MCF 10A (cell line): ENCODE data around the gene PMPCA. TPM values are rescaled to one million over a fixed set of nuclear protein-coding genes. Genes with fewer than 3 reads are reported as not detected.

Source experiments
- BruUV-seq: library from RNA; stranded (reverse); fragments of 400-500 nt; replicated peaks from 2 replicates; lab custom pipeline; 2021; lab: Mats Ljungman, UMichigan
- CTCF ChIA-PET: fragments of 300-600 bp; sonication (Branson Sonifier 250); formaldehyde crosslinking; extraction: SDS; loops from one replicate; lab custom pipeline; 2021; ENCODE audit warnings: antibody characterized with exemption, inconsistent platforms; lab: Yijun Ruan, JAX
- POLR2A ChIA-PET: fragments of 300-600, 350-650 bp; sonication (Branson Sonifier 250); formaldehyde crosslinking; extraction: SDS; loops from one replicate; lab custom pipeline; 2020; ENCODE audit warnings: antibody characterized with exemption, inconsistent platforms; lab: Yijun Ruan, JAX
- DNase-seq: peaks from one replicate; pipeline ENCODE4 v3.0.0-alpha.2; 2018; ENCODE audit not compliant: unreplicated experiment
- H3K27ac Mint-ChIP-seq: one replicate; pipeline ENCODE4 v1.8.0; 2022; ENCODE audit warnings: mild to moderate bottlenecking, low read depth, mixed read lengths; ENCODE audit not compliant: unreplicated experiment
- H3K27me3 Mint-ChIP-seq: one replicate; pipeline ENCODE4 v1.8.0; 2022; ENCODE audit warnings: mixed read lengths; ENCODE audit not compliant: insufficient read depth, unreplicated experiment
- H3K36me3 Mint-ChIP-seq: one replicate; pipeline ENCODE4 v1.8.0; 2022; ENCODE audit warnings: mild to moderate bottlenecking, moderate library complexity, mixed read lengths; ENCODE audit not compliant: insufficient read depth, unreplicated experiment
- H3K4me1 Mint-ChIP-seq: one replicate; pipeline ENCODE4 v1.8.0; 2022; ENCODE audit warnings: mixed read lengths; ENCODE audit not compliant: insufficient read depth, unreplicated experiment
- H3K4me3 Mint-ChIP-seq: one replicate; pipeline ENCODE4 v1.8.0; 2022; ENCODE audit warnings: mild to moderate bottlenecking, moderate library complexity, mixed read lengths; ENCODE audit not compliant: unreplicated experiment
- H3K9me3 Mint-ChIP-seq: one replicate; pipeline ENCODE4 v1.8.0; 2022; ENCODE audit warnings: mixed read lengths; ENCODE audit not compliant: unreplicated experiment
- intact Hi-C: fragments of 100-400 bp; cut with micrococcal nuclease; formaldehyde crosslinking; loops from 2 replicates; pipeline ENCODE4 v1.14.1; 2022
- total RNA-seq: library from RNA; stranded (reverse); gene quantifications from 2 replicates; pipeline ENCODE4 v1.2.3, GENCODE V29; 2022
- TF ChIP-seq, protein P1 (sequence below): fragments of 200-600 bp; IDR thresholded peaks from one replicate; pipeline ENCODE4 v1.8.0; 2022; ENCODE audit warnings: antibody characterized with exemption, mild to moderate bottlenecking; ENCODE audit not compliant: unreplicated experiment

Gene PMPCA
- total RNA-seq, 1 experiment from 2014 or later: 66.3 TPM

DNA sequence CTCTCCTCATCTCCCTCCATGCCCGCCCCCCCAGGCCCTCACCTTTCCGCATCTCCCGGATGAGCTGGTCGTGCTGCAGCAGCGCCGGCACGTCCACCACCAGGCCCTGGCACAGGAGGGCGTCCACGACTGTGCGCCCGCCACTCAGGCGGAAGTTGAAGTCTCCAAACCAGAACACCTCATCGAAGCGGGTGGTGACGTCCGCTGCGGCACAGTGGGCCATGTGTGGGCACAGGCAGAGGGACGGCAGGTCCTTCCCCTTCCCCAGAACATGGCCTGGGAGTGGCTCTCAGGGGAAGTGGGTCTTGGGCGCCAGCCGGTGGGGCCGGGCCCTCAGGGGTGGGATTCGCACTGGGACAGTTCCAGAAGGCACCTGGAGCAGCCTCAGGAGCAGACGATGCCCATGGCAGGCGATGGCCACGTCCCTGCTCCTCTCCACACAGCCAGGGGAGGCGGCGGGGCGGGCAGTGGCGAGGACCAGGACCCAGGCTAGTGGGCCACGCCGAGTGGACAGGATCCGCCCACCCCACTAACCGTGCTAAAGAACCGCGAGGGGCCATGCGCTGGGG is 21.4 kb downstream of the PMPCA start:
- Mint-ChIP-seq H3K36me3 (peaks cover 26% of the 10 kb centered on the region), H3K4me3 (no peak overlapping the region), H3K4me1 (peaks cover 7% of the 10 kb centered on the region), H3K27ac (no peak overlapping the region), H3K9me3 (no peaks in the 10 kb centered on the region), H3K27me3 (no peaks in the 10 kb centered on the region)
- no TSS peak for BruUV-seq
- ChIA-PET CTCF (no interaction called here), POLR2A (no interaction called here)
- intact Hi-C loops: no loop called here
- no peak for DNase-seq
- TF ChIP-seq, protein P1, sequence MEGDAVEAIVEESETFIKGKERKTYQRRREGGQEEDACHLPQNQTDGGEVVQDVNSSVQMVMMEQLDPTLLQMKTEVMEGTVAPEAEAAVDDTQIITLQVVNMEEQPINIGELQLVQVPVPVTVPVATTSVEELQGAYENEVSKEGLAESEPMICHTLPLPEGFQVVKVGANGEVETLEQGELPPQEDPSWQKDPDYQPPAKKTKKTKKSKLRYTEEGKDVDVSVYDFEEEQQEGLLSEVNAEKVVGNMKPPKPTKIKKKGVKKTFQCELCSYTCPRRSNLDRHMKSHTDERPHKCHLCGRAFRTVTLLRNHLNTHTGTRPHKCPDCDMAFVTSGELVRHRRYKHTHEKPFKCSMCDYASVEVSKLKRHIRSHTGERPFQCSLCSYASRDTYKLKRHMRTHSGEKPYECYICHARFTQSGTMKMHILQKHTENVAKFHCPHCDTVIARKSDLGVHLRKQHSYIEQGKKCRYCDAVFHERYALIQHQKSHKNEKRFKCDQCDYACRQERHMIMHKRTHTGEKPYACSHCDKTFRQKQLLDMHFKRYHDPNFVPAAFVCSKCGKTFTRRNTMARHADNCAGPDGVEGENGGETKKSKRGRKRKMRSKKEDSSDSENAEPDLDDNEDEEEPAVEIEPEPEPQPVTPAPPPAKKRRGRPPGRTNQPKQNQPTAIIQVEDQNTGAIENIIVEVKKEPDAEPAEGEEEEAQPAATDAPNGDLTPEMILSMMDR: no peak

DNA sequence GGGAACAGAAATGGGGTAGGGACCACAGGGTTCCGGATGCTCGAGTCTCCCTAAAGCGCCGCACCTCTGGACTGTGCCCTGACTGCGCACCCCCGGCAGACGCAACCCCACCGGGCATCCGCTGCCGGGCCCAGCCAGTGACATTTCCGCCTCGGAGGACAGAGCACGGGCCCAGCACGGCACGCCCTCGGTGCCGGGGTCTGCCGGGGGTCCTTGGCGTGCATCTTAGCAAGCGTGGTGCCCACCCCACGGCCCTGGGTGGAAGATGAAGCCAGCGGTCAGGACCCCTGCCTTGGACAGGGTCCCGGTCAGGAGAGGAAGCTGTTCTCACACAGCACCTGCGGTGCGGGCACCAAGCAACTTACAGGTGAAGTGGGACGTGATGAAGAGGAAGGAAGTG is 22.1 kb downstream of the PMPCA start:
- intact Hi-C loops: no loop called here
- peaks cover 19% of the 10 kb centered on the region for H3K36me3 Mint-ChIP-seq
- POLR2A ChIA-PET: interaction anchor here (1.0 to 1.1 kb wide), 2 partner anchors 13 to 21 kb away, joined by 3 to 4 read pairs; no protein-coding TSS in a partner anchor

DNA sequence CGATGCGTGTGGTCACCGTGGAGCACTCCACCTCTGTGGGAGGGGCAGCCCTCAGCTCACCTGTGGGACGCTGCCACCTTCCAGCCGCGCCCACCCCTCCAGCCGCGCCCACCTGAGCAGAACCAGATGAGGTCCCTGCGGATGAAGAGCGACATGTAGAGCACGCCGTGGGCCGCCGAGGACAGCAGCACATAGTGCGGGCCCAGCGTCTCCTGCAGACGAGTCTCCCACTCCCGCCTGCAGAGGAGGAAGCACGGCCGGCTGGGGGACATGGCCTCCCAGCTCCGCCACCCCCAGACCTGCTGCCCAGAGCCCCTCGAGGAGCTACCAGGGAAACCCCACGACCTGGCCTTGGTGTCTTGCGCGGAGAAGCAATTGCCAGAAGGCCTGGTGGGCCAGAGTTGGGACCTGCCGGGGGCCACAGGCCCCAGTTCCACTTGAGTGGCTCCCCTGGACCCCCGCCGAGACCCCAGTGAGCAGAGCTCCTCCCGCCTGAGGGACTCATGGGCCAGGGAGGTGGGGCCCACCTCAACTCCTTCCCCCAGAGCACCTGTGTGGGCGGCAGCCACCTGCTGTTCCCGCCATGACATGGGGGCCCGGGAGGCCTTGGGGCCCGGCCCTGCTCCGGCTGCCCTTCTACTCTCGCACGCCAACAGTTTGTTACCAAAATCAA is 22.7 kb downstream of the PMPCA start:
- no peak overlapping the region for H3K4me3 Mint-ChIP-seq
- intact Hi-C loops: no loop called here
- H3K9me3 Mint-ChIP-seq: no peaks in the 10 kb centered on the region
- H3K36me3 Mint-ChIP-seq: peaks cover 19% of the 10 kb centered on the region
- TF ChIP-seq, protein P1: no peak
- BruUV-seq: no TSS peak
- no peaks in the 10 kb centered on the region for H3K27me3 Mint-ChIP-seq
- H3K4me1 Mint-ChIP-seq: peaks cover 16% of the 10 kb centered on the region
- no peak for DNase-seq
- POLR2A ChIA-PET: interaction anchor here (0.6 to 1.1 kb wide), 4 partner anchors 11 to 22 kb away, joined by 3 to 5 read pairs (median 4); no protein-coding TSS in a partner anchor
- CTCF ChIA-PET: no interaction called here
- no peak overlapping the region for H3K27ac Mint-ChIP-seq

More for the DNA sequence above, 22.1 kb downstream of the PMPCA start:
- H3K4me1 Mint-ChIP-seq: peaks cover 14% of the 10 kb centered on the region
- no peak overlapping the region for H3K4me3 Mint-ChIP-seq
- CTCF ChIA-PET: no interaction called here
- H3K27me3 Mint-ChIP-seq: no peaks in the 10 kb centered on the region
- BruUV-seq: no TSS peak
- no peaks in the 10 kb centered on the region for H3K9me3 Mint-ChIP-seq
- TF ChIP-seq, protein P1: no peak
- DNase-seq: no peak
- H3K27ac Mint-ChIP-seq: no peak overlapping the region

DNA sequence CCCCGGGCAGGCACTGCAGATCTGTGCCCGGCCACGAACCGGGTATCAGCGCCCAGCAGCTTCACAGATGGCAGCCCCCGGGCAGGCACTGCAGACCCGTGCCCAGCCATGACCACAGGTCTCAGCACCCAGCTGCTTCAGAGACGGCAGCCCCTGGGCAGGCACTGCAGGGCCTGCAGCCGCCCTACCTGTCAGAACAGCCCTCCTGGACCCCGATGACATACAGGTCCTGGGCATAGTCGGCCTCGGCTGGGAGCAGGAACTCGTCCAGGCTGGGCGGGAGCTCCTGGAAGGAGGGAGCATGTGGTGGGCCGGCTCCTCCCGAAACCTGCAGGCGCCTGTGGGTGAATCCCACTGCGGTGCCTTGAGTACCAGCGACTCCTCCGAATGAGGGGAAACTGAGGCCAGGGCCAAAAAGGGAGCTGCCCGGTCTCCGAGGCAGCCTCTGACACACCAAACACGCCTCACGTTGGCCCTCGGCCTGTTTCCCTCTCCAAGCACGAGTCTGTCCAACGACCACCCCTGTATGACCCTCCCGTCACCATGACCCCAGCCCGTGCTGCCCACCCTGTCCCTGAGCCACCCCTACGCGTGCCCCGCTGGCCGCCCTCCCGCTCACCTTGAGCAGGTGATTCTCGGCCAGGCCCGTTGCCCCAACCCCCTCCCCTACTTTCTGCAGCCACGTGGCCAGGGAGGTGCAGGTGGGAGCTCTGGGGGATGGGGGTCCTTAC is 23.6 kb downstream of the PMPCA start:
- TF ChIP-seq, protein P1: no peak
- no peak overlapping the region for H3K4me3 Mint-ChIP-seq
- BruUV-seq: no TSS peak
- ChIA-PET POLR2A (interaction anchor here (0.6 to 1.0 kb wide), 3 partner anchors 10 to 23 kb away, joined by 3 to 5 read pairs (median 3); no protein-coding TSS in a partner anchor), CTCF (no interaction called here)
- intact Hi-C loops: no loop called here
- peaks cover 16% of the 10 kb centered on the region for H3K4me1 Mint-ChIP-seq
- DNase-seq: no peak
- H3K36me3 Mint-ChIP-seq: peaks cover 19% of the 10 kb centered on the region
- no peaks in the 10 kb centered on the region for H3K27me3 Mint-ChIP-seq
- H3K27ac Mint-ChIP-seq: no peak overlapping the region
- H3K9me3 Mint-ChIP-seq: no peaks in the 10 kb centered on the region
